ENCODE results near the gene B3GAT1.

B3GAT1 gene

GRCh38 chr11:134389464-134390180 lies 22.4 kb downstream of the B3GAT1 start:
- DNase-seq = no peak

GRCh38 chr11:134388590-134388989 lies 23.5 kb downstream of the B3GAT1 start:
- DNase-seq = no peak

- DNase-seq = no peak
Measured at GRCh38 chr11:134387501-134387900, 24.5 kb downstream of the B3GAT1 start.

GRCh38 chr11:134386945-134387344 lies 25.1 kb downstream of the B3GAT1 start:
- no peak for DNase-seq

GRCh38 chr11:134385774-134386565 lies 26.1 kb downstream of the B3GAT1 start:
- DNase-seq = no peak

GRCh38 chr11:134385171-134385570 lies 26.9 kb downstream of the B3GAT1 start:
- DNase-seq = no peak

GRCh38 chr11:134384406-134384805 lies 27.6 kb downstream of the B3GAT1 start:
- no peak for DNase-seq

- DNase-seq = no peak
Measured at GRCh38 chr11:134383576-134384221, 28.3 kb downstream of the B3GAT1 start.

- no peak for DNase-seq
Measured at GRCh38 chr11:134382830-134383229, 29.2 kb downstream of the B3GAT1 start.

- DNase-seq = no peak
Measured at GRCh38 chr11:134382257-134382656, 29.8 kb downstream of the B3GAT1 start.

GRCh38 chr11:134380785-134381184 lies 31.3 kb downstream of the B3GAT1 start:
- DNase-seq = no peak

GRCh38 chr11:134380229-134380628 lies 31.8 kb downstream of the B3GAT1 start:
- no peak for DNase-seq

GRCh38 chr11:134379241-134379640 lies 32.8 kb downstream of the B3GAT1 start:
- no peak for DNase-seq

- DNase-seq = no peak
Measured at GRCh38 chr11:134377876-134378275, 34.2 kb downstream of the B3GAT1 start.

GRCh38 chr11:134376150-134376921 lies 35.7 kb downstream of the B3GAT1 start:
- no peak for DNase-seq

GRCh38 chr11:134374891-134375550 lies 37.0 kb downstream of the B3GAT1 start:
- DNase-seq = no peak

- no peak for DNase-seq
Measured at GRCh38 chr11:134374171-134374570, 37.9 kb downstream of the B3GAT1 start.

GRCh38 chr11:134373591-134374052 lies 38.4 kb downstream of the B3GAT1 start:
- no peak for DNase-seq

- DNase-seq = no peak
Measured at GRCh38 chr11:134372961-134373360, 39.1 kb downstream of the B3GAT1 start.

GRCh38 chr11:134372536-134372935 lies 39.5 kb downstream of the B3GAT1 start:
- DNase-seq = no peak

GRCh38 chr11:134371436-134372185 lies 40.4 kb downstream of the B3GAT1 start:
- no peak for DNase-seq
